GM12874 (cell line): ENCODE results near the gene SCLT1.
A peak's percentile ranks its signal among the peaks of the same experiment; 100 is the strongest.

ENCODE experiments used
- TF ChIP-seq, protein P1 (sequence below): IDR thresholded peaks from 2 replicates; pipeline ENCODE4 v1.5.1; 2011; ENCODE audit warnings: low read depth, mild to moderate bottlenecking, control low read depth, low read length, moderate library complexity; ENCODE audit not compliant: insufficient read depth

Gene SCLT1

DNA sequence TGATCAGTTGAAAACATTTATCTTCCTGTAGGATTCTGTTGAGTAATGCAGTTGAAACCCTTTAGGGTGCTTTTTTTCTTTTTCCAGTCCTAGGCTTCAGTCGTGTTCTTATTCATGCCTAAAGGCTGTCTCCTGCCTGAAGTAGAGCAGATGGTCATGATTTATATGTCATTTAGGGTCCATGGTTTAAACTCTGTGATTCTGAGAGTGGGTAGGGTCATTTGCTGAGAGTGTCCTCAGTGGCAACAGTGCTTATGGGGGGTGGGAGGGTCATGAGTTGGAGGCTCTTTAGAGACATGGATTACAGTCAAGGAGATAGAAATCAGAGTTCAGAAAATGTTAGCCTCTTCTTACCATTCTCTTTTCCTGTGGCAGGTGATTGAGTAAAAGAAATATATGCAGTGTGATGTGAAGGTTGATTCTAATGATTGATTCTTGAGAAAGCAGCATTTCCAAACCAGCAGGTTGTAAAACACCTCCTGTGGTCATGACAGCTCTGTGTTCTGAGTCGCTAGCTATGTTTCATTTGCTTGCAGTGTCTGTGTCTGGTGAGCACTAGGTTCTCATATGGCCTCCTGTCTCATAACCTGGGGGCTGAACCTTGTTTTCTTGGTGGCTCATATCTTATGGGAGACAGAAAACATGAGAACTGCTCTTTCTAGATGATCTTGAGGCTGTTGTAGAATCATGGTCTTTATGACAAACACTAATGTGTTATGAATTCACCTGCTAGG lies 223.4 kb downstream of the SCLT1 start:
- TF ChIP-seq, protein P1, sequence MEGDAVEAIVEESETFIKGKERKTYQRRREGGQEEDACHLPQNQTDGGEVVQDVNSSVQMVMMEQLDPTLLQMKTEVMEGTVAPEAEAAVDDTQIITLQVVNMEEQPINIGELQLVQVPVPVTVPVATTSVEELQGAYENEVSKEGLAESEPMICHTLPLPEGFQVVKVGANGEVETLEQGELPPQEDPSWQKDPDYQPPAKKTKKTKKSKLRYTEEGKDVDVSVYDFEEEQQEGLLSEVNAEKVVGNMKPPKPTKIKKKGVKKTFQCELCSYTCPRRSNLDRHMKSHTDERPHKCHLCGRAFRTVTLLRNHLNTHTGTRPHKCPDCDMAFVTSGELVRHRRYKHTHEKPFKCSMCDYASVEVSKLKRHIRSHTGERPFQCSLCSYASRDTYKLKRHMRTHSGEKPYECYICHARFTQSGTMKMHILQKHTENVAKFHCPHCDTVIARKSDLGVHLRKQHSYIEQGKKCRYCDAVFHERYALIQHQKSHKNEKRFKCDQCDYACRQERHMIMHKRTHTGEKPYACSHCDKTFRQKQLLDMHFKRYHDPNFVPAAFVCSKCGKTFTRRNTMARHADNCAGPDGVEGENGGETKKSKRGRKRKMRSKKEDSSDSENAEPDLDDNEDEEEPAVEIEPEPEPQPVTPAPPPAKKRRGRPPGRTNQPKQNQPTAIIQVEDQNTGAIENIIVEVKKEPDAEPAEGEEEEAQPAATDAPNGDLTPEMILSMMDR, result no peak

DNA sequence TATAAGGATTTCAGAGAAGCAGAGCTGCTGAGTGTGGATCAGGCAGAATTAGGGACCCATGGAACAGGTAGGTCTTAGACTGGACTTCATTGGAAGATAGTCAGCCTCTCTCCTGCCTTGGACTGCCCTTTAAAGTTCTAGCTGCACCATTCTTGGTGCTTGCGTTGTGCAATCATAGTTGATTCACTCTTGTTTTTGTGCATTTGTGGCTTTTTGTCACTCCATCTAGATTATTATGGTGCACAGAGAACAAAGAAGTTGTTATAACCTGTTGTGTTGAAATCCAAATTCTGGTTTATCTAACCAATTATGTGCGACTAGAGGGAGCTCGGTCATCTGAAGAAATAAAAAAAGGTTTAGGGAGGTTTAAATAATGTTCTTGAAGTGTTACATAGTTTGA lies 224.6 kb downstream of the SCLT1 start:
- TF ChIP-seq, protein P1, result no peak

- TF ChIP-seq, protein P1, result no peak
Observed at GRCh38 chr4:128866691-128867090, 226.6 kb downstream of the SCLT1 start.

DNA sequence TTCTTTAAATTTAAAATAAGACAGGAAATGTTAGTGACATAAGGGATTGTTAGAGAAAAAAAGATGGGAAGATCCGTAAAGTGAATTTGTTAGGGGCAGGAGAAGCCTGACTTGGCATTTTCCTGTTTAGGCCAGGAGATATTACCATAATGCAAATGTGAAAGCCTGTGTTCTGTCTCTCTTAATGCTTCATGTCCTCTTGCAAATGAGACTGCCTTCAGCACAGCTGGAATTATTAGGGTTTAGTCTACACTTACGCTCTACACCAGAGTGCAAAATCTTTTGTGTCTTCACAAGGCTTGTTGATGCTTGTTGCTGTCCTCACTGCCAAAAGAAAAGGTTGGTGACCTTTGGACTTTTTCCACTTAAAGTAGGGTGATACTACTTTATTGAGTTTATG lies 227.1 kb downstream of the SCLT1 start:
- TF ChIP-seq, protein P1, result no peak

GRCh38 chr4:128865132-128865531 lies 228.2 kb downstream of the SCLT1 start:
- TF ChIP-seq, protein P1, result no peak

GRCh38 chr4:128863312-128864075 lies 229.8 kb downstream of the SCLT1 start:
- TF ChIP-seq, protein P1, result peak; percentile 79

DNA sequence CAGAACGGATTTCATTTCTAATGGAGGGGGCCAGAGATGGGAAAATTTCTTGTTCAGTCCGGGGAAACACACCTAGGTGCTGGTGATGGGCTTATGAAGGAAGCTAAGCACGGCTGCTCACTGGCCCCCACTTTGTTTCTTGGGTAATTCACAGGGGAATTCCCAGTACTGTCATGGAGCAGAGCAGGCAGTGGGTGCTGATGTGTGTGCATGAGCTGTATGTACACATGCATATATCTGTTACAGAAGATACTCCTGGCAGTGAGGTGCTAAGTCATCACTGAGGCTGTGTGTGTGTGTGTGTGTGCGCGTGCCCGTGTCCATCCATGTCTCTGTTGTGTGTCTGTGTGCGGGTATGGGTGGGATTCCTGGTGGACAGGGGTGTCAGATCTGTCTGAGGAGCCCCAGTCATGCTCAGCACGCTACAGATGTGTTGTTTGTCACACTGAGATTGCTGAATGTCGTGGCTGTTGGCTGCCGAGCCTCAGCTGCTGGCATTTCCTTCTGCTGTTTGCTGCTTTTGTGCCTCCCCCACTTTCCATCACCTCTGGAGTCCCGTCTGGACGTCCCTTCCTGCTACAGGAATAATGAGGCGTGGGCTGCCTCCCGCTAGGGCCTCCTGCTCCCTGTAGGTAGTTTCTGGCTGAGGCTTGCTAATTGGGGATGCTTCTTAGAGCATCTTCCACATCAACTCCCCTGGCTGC lies 230.6 kb downstream of the SCLT1 start:
- TF ChIP-seq, protein P1, result no peak
